HG03066 (cell line): ENCODE results near the gene EIF5AL1.
"Not testable (repeated sequence)": the region's sequence is repeated elsewhere in the genome, so short reads cannot be mapped to it uniquely, and the experiment has no call there.

Experiments
- ATAC-seq: cut with Tn5 transposase; IDR thresholded peaks from one replicate; pipeline ENCODE4 v1.9.1; 2021; ENCODE audit warnings: low read depth; ENCODE audit not compliant: unreplicated experiment

Gene EIF5AL1

GRCh38 chr10:79487296-79488194, 24.8 kb upstream of the EIF5AL1 start:
- ATAC-seq = peak; percentile 79

GRCh38 chr10:79488336-79488735, 24.0 kb upstream of the EIF5AL1 start:
- ATAC-seq = no peak

GRCh38 chr10:79488870-79489269, 23.5 kb upstream of the EIF5AL1 start:
- no peak for ATAC-seq

GRCh38 chr10:79490400-79491142, 21.8 kb upstream of the EIF5AL1 start:
- no peak for ATAC-seq

GRCh38 chr10:79491143-79491835, 21.0 kb upstream of the EIF5AL1 start:
- no peak for ATAC-seq

GRCh38 chr10:79492256-79492655, 20.1 kb upstream of the EIF5AL1 start:
- no peak for ATAC-seq

- ATAC-seq = no peak
Measured at GRCh38 chr10:79492839-79493238, 19.5 kb upstream of the EIF5AL1 start.

GRCh38 chr10:79493806-79494205, 18.5 kb upstream of the EIF5AL1 start:
- no peak for ATAC-seq

- no peak for ATAC-seq
Measured at GRCh38 chr10:79494871-79495705, 17.2 kb upstream of the EIF5AL1 start.

GRCh38 chr10:79495791-79496190, 16.5 kb upstream of the EIF5AL1 start:
- ATAC-seq = no peak

GRCh38 chr10:79496896-79497295, 15.4 kb upstream of the EIF5AL1 start:
- no peak for ATAC-seq

GRCh38 chr10:79498291-79498829, 14.0 kb upstream of the EIF5AL1 start:
- ATAC-seq = no peak

- ATAC-seq = no peak
Measured at GRCh38 chr10:79502561-79503309, 9.6 kb upstream of the EIF5AL1 start.

GRCh38 chr10:79503787-79504186, 8.5 kb upstream of the EIF5AL1 start:
- not testable (repeated sequence) for ATAC-seq

- ATAC-seq = not testable (repeated sequence)
Measured at GRCh38 chr10:79504483-79504882, 7.8 kb upstream of the EIF5AL1 start.

GRCh38 chr10:79505328-79505727, 7.0 kb upstream of the EIF5AL1 start:
- ATAC-seq = not testable (repeated sequence)

- no peak for ATAC-seq
Measured at GRCh38 chr10:79505829-79506228, 6.5 kb upstream of the EIF5AL1 start.

- no peak for ATAC-seq
Measured at GRCh38 chr10:79507440-79508167, 4.7 kb upstream of the EIF5AL1 start.

- ATAC-seq = not testable (repeated sequence)
Measured at GRCh38 chr10:79508245-79508644, 4.1 kb upstream of the EIF5AL1 start.
